BJ (cell line): ENCODE measurements around the gene BRPF1. TPM values are rescaled to one million over a fixed set of nuclear protein-coding genes. Genes with fewer than 3 reads are reported as not detected.

Experiments used
- CTCF ChIA-PET: fragments of 350-600 bp; formaldehyde crosslinking; extraction: SDS; loops from one replicate; lab custom pipeline; 2021; ENCODE audit warnings: antibody characterized with exemption, inconsistent platforms; lab: Yijun Ruan, JAX
- POLR2A ChIA-PET: fragments of 300-600 bp; sonication (Branson Sonifier 250); formaldehyde crosslinking; extraction: SDS; loops from one replicate; lab custom pipeline; 2021; ENCODE audit warnings: antibody characterized with exemption; lab: Charles Lee
- DNase-seq: peaks from one replicate; pipeline ENCODE4 v3.0.0-alpha.2; 2011; ENCODE audit warnings: low read depth
- H3K27me3 ChIP-seq: 2 replicates; pipeline ENCODE4 v1.6.0; 2011; ENCODE audit warnings: low read length; ENCODE audit not compliant: control insufficient read depth, insufficient read depth
- H3K36me3 ChIP-seq: 2 replicates; pipeline ENCODE4 v1.5.1; 2011; ENCODE audit warnings: low read length; ENCODE audit not compliant: control insufficient read depth, insufficient read depth
- H3K4me3 ChIP-seq: 2 replicates; pipeline ENCODE4 v1.5.1; 2011; ENCODE audit warnings: low read depth, mild to moderate bottlenecking, control low read depth, low read length
- polyA minus RNA-seq: library from RNA; depleted of rRNA, polyadenylated mRNA; stranded (reverse); fragments of >200 nt; gene quantifications from 2 replicates; pipeline ENCODE4 v1.2.3, GENCODE V29; 2011; rRNA and poly(A)+ RNA removed
- polyA plus RNA-seq: library from polyadenylated mRNA; depleted of rRNA; stranded (reverse); fragments of >200 nt; gene quantifications from 2 replicates; pipeline ENCODE4 v1.2.3, GENCODE V29; 2011; rRNA removed
- TF ChIP-seq, protein P1 (sequence below): IDR thresholded peaks from 2 replicates; pipeline ENCODE4 v1.5.1; 2011; ENCODE audit warnings: low read depth, mild to moderate bottlenecking, control low read depth, inconsistent platforms, low read length, moderate library complexity; ENCODE audit not compliant: insufficient read depth

BRPF1 gene, protein sequence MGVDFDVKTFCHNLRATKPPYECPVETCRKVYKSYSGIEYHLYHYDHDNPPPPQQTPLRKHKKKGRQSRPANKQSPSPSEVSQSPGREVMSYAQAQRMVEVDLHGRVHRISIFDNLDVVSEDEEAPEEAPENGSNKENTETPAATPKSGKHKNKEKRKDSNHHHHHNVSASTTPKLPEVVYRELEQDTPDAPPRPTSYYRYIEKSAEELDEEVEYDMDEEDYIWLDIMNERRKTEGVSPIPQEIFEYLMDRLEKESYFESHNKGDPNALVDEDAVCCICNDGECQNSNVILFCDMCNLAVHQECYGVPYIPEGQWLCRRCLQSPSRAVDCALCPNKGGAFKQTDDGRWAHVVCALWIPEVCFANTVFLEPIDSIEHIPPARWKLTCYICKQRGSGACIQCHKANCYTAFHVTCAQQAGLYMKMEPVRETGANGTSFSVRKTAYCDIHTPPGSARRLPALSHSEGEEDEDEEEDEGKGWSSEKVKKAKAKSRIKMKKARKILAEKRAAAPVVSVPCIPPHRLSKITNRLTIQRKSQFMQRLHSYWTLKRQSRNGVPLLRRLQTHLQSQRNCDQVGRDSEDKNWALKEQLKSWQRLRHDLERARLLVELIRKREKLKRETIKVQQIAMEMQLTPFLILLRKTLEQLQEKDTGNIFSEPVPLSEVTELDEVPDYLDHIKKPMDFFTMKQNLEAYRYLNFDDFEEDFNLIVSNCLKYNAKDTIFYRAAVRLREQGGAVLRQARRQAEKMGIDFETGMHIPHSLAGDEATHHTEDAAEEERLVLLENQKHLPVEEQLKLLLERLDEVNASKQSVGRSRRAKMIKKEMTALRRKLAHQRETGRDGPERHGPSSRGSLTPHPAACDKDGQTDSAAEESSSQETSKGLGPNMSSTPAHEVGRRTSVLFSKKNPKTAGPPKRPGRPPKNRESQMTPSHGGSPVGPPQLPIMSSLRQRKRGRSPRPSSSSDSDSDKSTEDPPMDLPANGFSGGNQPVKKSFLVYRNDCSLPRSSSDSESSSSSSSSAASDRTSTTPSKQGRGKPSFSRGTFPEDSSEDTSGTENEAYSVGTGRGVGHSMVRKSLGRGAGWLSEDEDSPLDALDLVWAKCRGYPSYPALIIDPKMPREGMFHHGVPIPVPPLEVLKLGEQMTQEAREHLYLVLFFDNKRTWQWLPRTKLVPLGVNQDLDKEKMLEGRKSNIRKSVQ (N-terminal part only)
- 5.7 and 10.0 TPM in 2 replicates for polyA plus RNA-seq
- 13.0 and 15.8 TPM in 2 replicates for polyA minus RNA-seq

DNA sequence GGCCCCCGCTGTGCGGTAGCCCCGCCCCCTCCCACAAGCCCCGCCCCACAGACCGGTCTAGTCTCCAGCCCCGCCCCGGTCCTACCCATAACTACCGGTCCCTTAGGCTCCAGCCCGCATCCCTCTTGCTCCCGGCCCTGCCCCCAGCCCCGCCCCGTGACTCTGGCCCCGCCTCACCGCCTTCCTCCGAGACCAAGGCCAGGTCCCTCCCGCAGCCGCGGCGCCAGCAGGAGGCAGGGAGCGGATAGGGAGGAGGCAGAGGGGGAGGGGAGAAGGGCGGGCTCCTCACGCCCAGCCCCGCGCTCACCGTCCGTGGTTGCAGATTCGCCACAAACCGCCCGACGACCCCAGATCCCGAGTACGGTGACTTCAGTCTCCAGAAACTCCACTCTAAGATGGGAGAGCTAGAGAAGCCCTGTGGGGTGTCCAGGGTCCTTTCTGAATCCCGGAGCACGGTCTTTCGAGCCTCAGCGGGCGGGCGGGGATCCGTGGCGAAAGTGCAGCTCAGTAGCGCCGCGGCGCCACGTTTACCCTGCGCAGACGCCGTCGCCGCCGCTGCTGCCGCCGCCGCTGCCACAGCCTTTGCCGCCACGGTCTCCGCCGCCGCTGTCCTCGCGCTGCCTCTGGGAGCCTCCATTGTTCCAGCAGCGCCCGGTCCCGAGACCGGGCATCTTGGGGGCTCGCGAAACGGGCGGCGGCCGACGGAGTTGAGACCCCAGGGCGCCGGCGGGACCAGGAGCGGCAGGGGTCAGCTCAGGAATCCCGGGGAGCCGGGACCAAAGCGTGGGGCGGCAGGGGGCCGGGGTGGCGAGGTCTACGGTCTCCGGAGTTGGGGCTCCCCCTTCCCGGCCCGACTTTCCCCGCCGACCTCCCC lies at the start of gene BRPF1:
BRPF1 (plus strand) TSS at position 530 of the 874 bp plus-strand sequence. CDS start 2,406 bp downstream, outside the sequence.
- ChIA-PET POLR2A (interaction anchor here (0.9 kb wide), 1 partner anchor 73 kb away, joined by 3 read pairs; no protein-coding TSS in a partner anchor), CTCF (interaction anchor here (0.6 to 4.5 kb wide), 2 partner anchors 16 to 227 kb away, joined by 3 to 22 read pairs; no protein-coding TSS in a partner anchor)
- DNase-seq = peak; percentile 94
- peak within 1 kb of the TSS; percentile 93 for H3K4me3 ChIP-seq
- TF ChIP-seq, protein P1, sequence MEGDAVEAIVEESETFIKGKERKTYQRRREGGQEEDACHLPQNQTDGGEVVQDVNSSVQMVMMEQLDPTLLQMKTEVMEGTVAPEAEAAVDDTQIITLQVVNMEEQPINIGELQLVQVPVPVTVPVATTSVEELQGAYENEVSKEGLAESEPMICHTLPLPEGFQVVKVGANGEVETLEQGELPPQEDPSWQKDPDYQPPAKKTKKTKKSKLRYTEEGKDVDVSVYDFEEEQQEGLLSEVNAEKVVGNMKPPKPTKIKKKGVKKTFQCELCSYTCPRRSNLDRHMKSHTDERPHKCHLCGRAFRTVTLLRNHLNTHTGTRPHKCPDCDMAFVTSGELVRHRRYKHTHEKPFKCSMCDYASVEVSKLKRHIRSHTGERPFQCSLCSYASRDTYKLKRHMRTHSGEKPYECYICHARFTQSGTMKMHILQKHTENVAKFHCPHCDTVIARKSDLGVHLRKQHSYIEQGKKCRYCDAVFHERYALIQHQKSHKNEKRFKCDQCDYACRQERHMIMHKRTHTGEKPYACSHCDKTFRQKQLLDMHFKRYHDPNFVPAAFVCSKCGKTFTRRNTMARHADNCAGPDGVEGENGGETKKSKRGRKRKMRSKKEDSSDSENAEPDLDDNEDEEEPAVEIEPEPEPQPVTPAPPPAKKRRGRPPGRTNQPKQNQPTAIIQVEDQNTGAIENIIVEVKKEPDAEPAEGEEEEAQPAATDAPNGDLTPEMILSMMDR = peak; percentile 39; the same call in 1 of the 2 replicates
- H3K36me3 ChIP-seq = peaks cover 11% of the 10 kb centered on the region
- H3K27me3 ChIP-seq = no peaks in the 10 kb centered on the region

DNA sequence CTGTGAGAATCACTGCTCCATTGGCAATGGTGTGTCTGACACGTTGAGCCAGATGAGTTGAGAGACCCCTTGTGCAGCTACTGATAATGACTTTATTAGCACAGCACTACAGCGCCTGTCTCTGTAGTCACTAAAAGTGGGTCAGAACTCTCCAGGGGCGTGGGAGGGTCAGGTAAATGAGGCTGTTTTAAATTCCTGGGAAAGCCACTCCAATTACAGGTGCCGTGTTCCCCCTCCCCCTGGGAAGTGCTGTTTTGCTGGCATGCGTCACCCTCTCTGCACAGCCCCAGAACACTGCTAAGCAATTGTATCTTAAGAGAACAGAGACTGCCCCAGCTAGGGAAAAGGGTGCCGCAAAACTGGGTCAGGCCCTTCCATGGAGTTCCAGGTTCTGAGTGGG lies 49.4 kb upstream of the BRPF1 start:
- H3K4me3 ChIP-seq = no peak overlapping the region
- no peak for DNase-seq
- ChIA-PET CTCF (no interaction called here), POLR2A (no interaction called here)
- TF ChIP-seq, protein P1 = no peak
- H3K36me3 ChIP-seq = peaks cover 46% of the 10 kb centered on the region
- no peaks in the 10 kb centered on the region for H3K27me3 ChIP-seq

DNA sequence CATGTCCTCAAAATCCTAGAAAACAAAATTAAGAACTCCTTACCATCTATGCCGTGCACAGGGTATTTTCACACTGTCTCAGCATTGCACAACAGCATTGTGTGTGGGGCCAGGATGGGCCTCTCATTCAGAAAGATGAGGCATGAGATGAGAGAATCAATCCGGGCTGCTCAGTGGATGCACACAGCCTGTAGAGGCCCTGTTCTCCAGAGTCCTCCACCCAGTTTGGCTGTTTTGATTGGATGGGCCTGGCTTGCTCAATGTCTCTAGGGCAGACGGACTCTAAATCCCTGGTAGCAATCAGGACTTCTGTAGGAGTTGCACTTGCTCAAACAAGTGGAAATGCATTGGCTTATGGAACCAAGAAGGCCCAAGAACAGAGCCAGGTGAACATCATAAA lies 48.1 kb upstream of the BRPF1 start:
- Histone ChIP-seq H3K27me3 (no peaks in the 10 kb centered on the region), H3K36me3 (peaks cover 48% of the 10 kb centered on the region), H3K4me3 (no peak overlapping the region)
- ChIA-PET POLR2A (no interaction called here), CTCF (no interaction called here)
- TF ChIP-seq, protein P1 = no peak
- no peak for DNase-seq

DNA sequence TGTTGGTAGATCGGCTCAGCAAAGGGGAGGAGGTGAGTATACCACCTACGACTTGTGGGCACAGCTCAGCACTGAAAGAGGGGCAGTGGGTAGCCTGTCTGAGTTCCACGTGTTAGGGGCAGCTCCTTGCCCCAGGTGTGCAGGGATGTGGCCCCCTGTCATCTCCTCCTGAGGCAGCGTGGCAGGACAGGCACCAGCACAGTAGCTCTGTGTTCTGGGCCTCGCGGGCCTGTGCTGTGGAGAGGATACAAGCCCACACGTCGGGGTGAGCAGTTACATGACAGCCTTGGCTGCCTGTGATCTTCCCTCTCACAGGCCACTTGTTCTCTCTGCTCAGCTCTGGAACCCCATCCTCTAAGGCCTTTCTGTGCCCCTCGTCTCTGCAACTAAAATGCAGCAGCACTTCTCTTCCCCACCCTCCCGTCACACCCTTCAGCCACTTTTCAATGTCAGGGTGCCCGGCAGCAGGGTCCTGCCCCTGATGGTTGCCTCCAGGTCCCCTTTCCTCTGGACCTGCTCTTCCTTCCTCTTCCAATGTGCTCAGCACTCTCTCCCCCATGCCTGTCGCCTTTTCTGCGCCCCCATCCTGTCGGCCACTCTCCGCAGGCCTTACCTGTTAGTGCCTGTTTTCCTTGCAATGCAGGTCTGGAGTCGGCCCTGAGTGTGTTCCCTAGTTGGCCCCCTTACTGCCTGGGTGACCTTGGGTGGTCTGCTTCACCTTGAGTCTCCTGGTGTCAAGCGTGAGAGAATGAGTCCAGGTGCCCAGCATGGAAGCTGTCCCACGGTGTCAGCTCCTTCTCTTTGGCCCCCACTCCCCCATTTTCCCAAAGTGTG lies 46.1 kb upstream of the BRPF1 start:
- no peak for DNase-seq
- POLR2A ChIA-PET = no interaction called here
- Histone ChIP-seq H3K4me3 (no peak overlapping the region), H3K27me3 (no peaks in the 10 kb centered on the region), H3K36me3 (peaks cover 43% of the 10 kb centered on the region)
- TF ChIP-seq, protein P1 = no peak
- CTCF ChIA-PET = interaction anchor here (0.5 to 1.2 kb wide), 3 partner anchors 13 to 174 kb away, joined by 4 read pairs; no protein-coding TSS in a partner anchor
